GM06990 (cell line): ENCODE data around the gene KCNH3.

ENCODE experiments used
- DNase-seq: peaks from one replicate; pipeline ENCODE4 v3.0.0-alpha.2; 2011; ENCODE audit not compliant: insufficient read length; ENCODE audit errors: extremely low read depth
- H3K27me3 ChIP-seq: replicated peaks from 2 replicates; pipeline ENCODE4 v1.6.0; 2011; ENCODE audit warnings: low read length; ENCODE audit not compliant: control insufficient read depth, insufficient read depth
- H3K36me3 ChIP-seq: 2 replicates; pipeline ENCODE4 v1.5.1; 2011; ENCODE audit warnings: low read length; ENCODE audit not compliant: control insufficient read depth, insufficient read depth
- H3K4me3 ChIP-seq: replicated peaks from 2 replicates; pipeline ENCODE4 v1.5.1; 2011; ENCODE audit warnings: low read depth, mild to moderate bottlenecking, control low read depth, low read length
- CTCF ChIP-seq: IDR thresholded peaks from 2 replicates; pipeline ENCODE4 v1.5.1; 2011; ENCODE audit warnings: low read length, control low read depth, mild to moderate bottlenecking, inconsistent platforms; ENCODE audit not compliant: insufficient read depth, poor library complexity, severe bottlenecking

Gene KCNH3

DNA sequence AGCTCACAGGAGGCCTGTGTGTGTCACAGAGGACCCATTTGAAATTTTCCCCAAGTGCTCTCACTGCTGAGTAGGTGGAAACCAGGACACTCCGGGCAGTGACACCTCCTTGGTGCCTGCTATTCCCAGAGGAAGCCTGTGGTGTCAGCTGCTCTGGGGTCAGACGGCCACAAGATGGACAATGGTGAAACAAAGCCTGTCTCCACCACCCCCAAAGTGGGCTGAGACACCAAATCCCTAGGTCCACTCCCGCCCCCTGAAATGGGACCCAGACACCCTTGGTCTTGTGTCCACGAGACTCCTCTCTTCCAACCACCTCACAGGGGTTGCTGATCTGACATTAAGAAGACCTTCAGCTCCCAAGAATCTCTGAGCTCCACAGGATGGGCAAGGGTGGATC, 7.0 kb downstream of the KCNH3 start:
- H3K4me3 ChIP-seq: no peak overlapping the region
- DNase-seq: no peak
- TF ChIP-seq CTCF: no peak
- peaks cover 1% of the 10 kb centered on the region; the same call in 1 of the 2 replicates for H3K27me3 ChIP-seq
- H3K36me3 ChIP-seq: no peaks in the 10 kb centered on the region

- TF ChIP-seq CTCF: no peak
- Histone ChIP-seq H3K27me3 (peaks cover 1% of the 10 kb centered on the region; the same call in 1 of the 2 replicates), H3K4me3 (no peak overlapping the region)
Observed at GRCh38 chr12:49546481-49546880, 7.7 kb downstream of the KCNH3 start.

DNA sequence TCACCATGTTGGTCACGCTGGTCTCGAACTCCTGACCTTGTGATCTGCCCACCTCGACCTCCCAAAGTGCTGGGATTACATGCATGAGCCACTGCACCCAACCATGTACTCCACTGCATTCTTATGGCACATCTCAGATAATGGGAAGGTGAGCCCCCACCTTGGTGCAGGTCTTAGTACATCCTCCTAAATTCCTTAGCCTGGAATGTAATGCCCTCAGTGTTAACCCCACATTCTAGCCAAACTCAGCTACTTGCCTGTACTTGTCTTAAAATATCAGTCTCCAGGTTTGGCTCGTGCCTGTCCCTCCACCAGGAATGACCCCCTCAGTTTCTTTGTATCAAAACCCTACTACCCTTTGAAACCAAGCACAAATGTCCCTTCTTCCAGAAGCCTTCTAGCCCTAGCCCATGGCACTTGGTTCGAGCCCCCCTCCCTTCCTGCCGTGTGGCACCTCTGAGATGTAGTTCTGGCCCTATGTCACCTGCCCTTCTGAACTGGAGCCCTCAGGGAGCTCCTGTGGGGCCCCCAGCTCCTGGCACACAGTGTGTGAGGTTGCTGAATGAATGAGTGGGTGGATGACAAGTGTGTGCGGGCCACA, 8.4 kb downstream of the KCNH3 start:
- DNase-seq: no peak
- H3K4me3 ChIP-seq: no peak overlapping the region
- no peak for TF ChIP-seq CTCF
- no peaks in the 10 kb centered on the region for H3K36me3 ChIP-seq
- peaks cover 1% of the 10 kb centered on the region; the same call in 1 of the 2 replicates for H3K27me3 ChIP-seq

More at GRCh38 chr12:49546481-49546880, 7.7 kb downstream of the KCNH3 start:
- H3K36me3 ChIP-seq: no peaks in the 10 kb centered on the region
- no peak for DNase-seq

GRCh38 chr12:49548481-49548821, 9.6 kb downstream of the KCNH3 start:
- DNase-seq: no peak
- TF ChIP-seq CTCF: no peak
- Histone ChIP-seq H3K4me3 (no peak overlapping the region), H3K27me3 (peaks cover 1% of the 10 kb centered on the region; the same call in 1 of the 2 replicates), H3K36me3 (no peaks in the 10 kb centered on the region)

- no peak for DNase-seq
- H3K4me3 ChIP-seq: no peak overlapping the region
- TF ChIP-seq CTCF: peak; percentile 22
- peaks cover 1% of the 10 kb centered on the region; the same call in 1 of the 2 replicates for H3K27me3 ChIP-seq
- H3K36me3 ChIP-seq: no peaks in the 10 kb centered on the region
Observed at GRCh38 chr12:49548822-49549648, 10.2 kb downstream of the KCNH3 start.
